HepG2 (cell line): ENCODE measurements around the gene GNA12. TPM values are rescaled to one million over a fixed set of nuclear protein-coding genes. Genes with fewer than 3 reads are reported as not detected.

Experiments used
- CBFB ChIP-seq: sonication (generic); formaldehyde crosslinking; IDR thresholded peaks from 2 replicates; pipeline ENCODE4 v1.4.0; 2020; ENCODE audit warnings: missing genetic modification reagents
- MXD4 ChIP-seq: IDR thresholded peaks from 2 replicates; pipeline ENCODE4 v1.6.1; 2016; ENCODE audit warnings: mild to moderate bottlenecking, missing biosample characterization, missing genetic modification reagents
- NR3C1 ChIP-seq: sonication (generic); formaldehyde crosslinking; IDR thresholded peaks from 2 replicates; pipeline ENCODE4 v1.4.0; 2020; ENCODE audit warnings: missing genetic modification reagents
- POLR2A ChIP-seq, 2 experiments: IDR thresholded peaks; 2 replicates each; pipeline ENCODE4 v1.6.1; 2011; ENCODE audit warnings: low read depth in 2 of 2, low read length in 2 of 2, mild to moderate bottlenecking in 1 of 2, moderate library complexity in 1 of 2; ENCODE audit not compliant: insufficient read depth in 1 of 2
- POLR2G ChIP-seq: fragments of 200-400 bp; formaldehyde crosslinking; IDR thresholded peaks from 2 replicates; pipeline ENCODE4 v1.6.1; 2018; ENCODE audit warnings: mild to moderate bottlenecking, low read depth, low read length, moderate library complexity
- RBFOX2 ChIP-seq: fragments of 200-400 bp; formaldehyde crosslinking; IDR thresholded peaks from 2 replicates; pipeline ENCODE4 v1.6.1; 2017; ENCODE audit warnings: low read depth, mild to moderate bottlenecking, low read length
- SOX5 ChIP-seq: IDR thresholded peaks from 2 replicates; pipeline ENCODE4 v1.6.1; 2016; ENCODE audit warnings: borderline replicate concordance
- ZFP62 ChIP-seq: sonication (generic); formaldehyde crosslinking; IDR thresholded peaks from 2 replicates; pipeline ENCODE4 v1.4.0; 2020; ENCODE audit warnings: missing genetic modification reagents
- ZNF143 ChIP-seq: sonication (generic); formaldehyde crosslinking; IDR thresholded peaks from 2 replicates; pipeline ENCODE4 v1.4.0; 2020; ENCODE audit warnings: missing genetic modification reagents
- ZNF547 ChIP-seq: sonication (generic); formaldehyde crosslinking; IDR thresholded peaks from 2 replicates; pipeline ENCODE4 v1.5.1; 2020; ENCODE audit warnings: mild to moderate bottlenecking, missing genetic modification reagents
- ZNF746 ChIP-seq: sonication (generic); formaldehyde crosslinking; IDR thresholded peaks from 2 replicates; pipeline ENCODE4 v1.8.0; 2022; ENCODE audit warnings: mild to moderate bottlenecking, missing genetic modification reagents
- ZNF772 ChIP-seq: sonication (generic); formaldehyde crosslinking; IDR thresholded peaks from 2 replicates; pipeline ENCODE4 v1.5.0; 2020; ENCODE audit warnings: mild to moderate bottlenecking, missing genetic modification reagents
- polyA plus RNA-seq, 8 experiments: library from polyadenylated mRNA; depleted of rRNA in 3 of 8; stranded (reverse) in 7 of 8; unstranded in 1 of 8; fragments of >200 nt; fragmentation: Illumina TruSeq in 4 of 8; extraction: Trizol in 4 of 8; gene quantifications; 2 replicates each; pipeline versions ENCODE4 v1.2.1 to v1.2.3, GENCODE V29; 2011 to 2016; ENCODE audit warnings: low read depth in 4 of 8, missing spikeins in 1 of 8, mixed read lengths in 1 of 8; ENCODE audit not compliant: insufficient read depth in 1 of 8
- total RNA-seq, 5 experiments: library from RNA; depleted of rRNA; stranded (reverse); fragments of >200 nt; fragmentation: Illumina TruSeq; extraction: Trizol; gene quantifications; 2 replicates each; pipeline ENCODE4 v1.2.3, GENCODE V29; 2016; ENCODE audit warnings: low read depth in 1 of 5
- TF ChIP-seq, protein P1 (sequence below): sonication (generic); formaldehyde crosslinking; IDR thresholded peaks from 2 replicates; pipeline ENCODE4 v1.5.0; 2020; ENCODE audit warnings: mild to moderate bottlenecking, missing genetic modification reagents, borderline replicate concordance
- TF ChIP-seq, protein P2 (sequence below): sonication (generic); formaldehyde crosslinking; IDR thresholded peaks from 2 replicates; pipeline ENCODE4 v1.8.1; 2022; ENCODE audit warnings: mild to moderate bottlenecking, missing genetic modification reagents
- TF ChIP-seq, protein P3 (sequence below): sonication (generic); formaldehyde crosslinking; IDR thresholded peaks from 2 replicates; pipeline ENCODE4 v1.4.0; 2020; ENCODE audit warnings: missing genetic modification reagents
- TF ChIP-seq, protein P4 (sequence below): sonication (generic); formaldehyde crosslinking; IDR thresholded peaks from 2 replicates; pipeline ENCODE4 v1.5.0; 2020; ENCODE audit warnings: missing genetic modification reagents, mild to moderate bottlenecking, borderline replicate concordance
- TF ChIP-seq, protein P5 (sequence below): IDR thresholded peaks from 2 replicates; pipeline ENCODE4 v1.6.1; 2016; ENCODE audit warnings: low read depth

GNA12 gene
- total and polyA plus RNA-seq, 2 of the 13 experiments (the other 11 are each of a cell fraction or from before 2014, with no cell fraction given), result 16.2 to 50.9 TPM

DNA sequence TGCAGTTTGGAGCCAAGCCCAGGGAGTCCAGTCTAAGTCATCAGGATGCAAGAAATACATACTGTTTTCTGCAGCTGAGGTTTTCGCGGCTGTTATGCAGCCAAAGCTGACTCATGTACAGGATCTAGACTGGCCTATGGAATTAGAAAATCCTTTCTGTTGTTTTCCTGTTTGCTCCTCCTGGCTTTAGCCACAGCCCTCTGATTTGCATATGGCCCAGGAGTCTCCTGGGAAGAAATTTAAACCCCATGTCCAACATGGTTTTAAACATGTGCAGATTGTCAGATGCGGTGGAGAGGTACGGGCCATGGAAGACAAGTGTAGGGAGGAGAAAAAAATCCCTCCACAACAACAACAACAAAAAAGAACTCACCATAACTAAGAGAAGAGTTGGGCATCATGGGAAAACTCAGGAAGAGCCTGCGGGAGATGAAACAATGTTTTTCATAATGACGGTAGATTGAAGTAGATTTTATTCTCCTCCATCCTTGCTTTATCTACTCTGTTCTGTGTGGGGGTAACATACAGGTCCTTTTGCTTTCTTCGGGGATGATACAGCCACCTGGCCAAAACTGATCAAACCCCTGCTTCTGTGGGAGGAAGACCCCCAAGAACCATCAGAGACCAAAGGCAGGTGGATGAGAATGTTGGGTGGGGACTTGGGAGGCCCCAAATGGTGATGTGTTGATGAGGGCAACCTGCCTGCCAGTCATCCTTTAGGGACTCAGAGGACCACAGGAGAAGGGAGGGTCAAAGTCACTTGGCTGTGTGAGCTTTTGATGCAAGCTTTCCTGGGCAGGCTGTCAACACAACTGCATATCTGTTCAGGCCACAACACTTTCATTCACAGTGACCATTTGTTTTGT is 29.8 kb upstream of the GNA12 start (continued):
- TF ChIP-seq, protein P1, sequence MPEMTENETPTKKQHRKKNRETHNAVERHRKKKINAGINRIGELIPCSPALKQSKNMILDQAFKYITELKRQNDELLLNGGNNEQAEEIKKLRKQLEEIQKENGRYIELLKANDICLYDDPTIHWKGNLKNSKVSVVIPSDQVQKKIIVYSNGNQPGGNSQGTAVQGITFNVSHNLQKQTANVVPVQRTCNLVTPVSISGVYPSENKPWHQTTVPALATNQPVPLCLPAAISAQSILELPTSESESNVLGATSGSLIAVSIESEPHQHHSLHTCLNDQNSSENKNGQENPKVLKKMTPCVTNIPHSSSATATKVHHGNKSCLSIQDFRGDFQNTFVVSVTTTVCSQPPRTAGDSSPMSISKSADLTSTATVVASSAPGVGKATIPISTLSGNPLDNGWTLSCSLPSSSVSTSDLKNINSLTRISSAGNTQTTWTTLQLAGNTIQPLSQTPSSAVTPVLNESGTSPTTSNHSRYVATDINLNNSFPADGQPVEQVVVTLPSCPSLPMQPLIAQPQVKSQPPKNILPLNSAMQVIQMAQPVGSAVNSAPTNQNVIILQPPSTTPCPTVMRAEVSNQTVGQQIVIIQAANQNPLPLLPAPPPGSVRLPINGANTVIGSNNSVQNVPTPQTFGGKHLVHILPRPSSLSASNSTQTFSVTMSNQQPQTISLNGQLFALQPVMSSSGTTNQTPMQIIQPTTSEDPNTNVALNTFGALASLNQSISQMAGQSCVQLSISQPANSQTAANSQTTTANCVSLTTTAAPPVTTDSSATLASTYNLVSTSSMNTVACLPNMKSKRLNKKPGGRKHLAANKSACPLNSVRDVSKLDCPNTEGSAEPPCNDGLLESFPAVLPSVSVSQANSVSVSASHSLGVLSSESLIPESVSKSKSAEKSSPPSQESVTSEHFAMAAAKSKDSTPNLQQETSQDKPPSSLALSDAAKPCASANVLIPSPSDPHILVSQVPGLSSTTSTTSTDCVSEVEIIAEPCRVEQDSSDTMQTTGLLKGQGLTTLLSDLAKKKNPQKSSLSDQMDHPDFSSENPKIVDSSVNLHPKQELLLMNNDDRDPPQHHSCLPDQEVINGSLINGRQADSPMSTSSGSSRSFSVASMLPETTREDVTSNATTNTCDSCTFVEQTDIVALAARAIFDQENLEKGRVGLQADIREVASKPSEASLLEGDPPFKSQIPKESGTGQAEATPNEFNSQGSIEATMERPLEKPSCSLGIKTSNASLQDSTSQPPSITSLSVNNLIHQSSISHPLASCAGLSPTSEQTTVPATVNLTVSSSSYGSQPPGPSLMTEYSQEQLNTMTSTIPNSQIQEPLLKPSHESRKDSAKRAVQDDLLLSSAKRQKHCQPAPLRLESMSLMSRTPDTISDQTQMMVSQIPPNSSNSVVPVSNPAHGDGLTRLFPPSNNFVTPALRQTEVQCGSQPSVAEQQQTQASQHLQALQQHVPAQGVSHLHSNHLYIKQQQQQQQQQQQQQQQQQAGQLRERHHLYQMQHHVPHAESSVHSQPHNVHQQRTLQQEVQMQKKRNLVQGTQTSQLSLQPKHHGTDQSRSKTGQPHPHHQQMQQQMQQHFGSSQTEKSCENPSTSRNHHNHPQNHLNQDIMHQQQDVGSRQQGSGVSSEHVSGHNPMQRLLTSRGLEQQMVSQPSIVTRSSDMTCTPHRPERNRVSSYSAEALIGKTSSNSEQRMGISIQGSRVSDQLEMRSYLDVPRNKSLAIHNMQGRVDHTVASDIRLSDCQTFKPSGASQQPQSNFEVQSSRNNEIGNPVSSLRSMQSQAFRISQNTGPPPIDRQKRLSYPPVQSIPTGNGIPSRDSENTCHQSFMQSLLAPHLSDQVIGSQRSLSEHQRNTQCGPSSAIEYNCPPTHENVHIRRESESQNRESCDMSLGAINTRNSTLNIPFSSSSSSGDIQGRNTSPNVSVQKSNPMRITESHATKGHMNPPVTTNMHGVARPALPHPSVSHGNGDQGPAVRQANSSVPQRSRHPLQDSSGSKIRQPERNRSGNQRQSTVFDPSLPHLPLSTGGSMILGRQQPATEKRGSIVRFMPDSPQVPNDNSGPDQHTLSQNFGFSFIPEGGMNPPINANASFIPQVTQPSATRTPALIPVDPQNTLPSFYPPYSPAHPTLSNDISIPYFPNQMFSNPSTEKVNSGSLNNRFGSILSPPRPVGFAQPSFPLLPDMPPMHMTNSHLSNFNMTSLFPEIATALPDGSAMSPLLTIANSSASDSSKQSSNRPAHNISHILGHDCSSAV (CRISPR knock-in tag), result no peak
- TF ChIP-seq ZNF547 (no peak), ZNF772 (CRISPR knock-in tag) (no peak), NR3C1 (CRISPR knock-in tag) (no peak), MXD4 (CRISPR knock-in tag) (no peak), SOX5 (no peak), ZNF143 (CRISPR knock-in tag) (peak; percentile 68), POLR2A (IDR thresholded peaks at IDR 0.05; ENCODE audit: insufficient read depth in 1 of 2, low read depth in 2 of 2, low read length in 2 of 2) (peak in 1 of 2 experiments; percentile 77; a peak in 2 of 4 replicates), ZFP62 (CRISPR knock-in tag) (no peak), RBFOX2 (no peak), ZNF746 (CRISPR knock-in tag) (no peak), CBFB (CRISPR knock-in tag) (no peak), POLR2G (0 out of 2 replicates have a peak, but pooled peaks have one; percentile 22)
- TF ChIP-seq, protein P2, sequence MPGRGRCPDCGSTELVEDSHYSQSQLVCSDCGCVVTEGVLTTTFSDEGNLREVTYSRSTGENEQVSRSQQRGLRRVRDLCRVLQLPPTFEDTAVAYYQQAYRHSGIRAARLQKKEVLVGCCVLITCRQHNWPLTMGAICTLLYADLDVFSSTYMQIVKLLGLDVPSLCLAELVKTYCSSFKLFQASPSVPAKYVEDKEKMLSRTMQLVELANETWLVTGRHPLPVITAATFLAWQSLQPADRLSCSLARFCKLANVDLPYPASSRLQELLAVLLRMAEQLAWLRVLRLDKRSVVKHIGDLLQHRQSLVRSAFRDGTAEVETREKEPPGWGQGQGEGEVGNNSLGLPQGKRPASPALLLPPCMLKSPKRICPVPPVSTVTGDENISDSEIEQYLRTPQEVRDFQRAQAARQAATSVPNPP (CRISPR knock-in tag), result no peak
- TF ChIP-seq, protein P3, sequence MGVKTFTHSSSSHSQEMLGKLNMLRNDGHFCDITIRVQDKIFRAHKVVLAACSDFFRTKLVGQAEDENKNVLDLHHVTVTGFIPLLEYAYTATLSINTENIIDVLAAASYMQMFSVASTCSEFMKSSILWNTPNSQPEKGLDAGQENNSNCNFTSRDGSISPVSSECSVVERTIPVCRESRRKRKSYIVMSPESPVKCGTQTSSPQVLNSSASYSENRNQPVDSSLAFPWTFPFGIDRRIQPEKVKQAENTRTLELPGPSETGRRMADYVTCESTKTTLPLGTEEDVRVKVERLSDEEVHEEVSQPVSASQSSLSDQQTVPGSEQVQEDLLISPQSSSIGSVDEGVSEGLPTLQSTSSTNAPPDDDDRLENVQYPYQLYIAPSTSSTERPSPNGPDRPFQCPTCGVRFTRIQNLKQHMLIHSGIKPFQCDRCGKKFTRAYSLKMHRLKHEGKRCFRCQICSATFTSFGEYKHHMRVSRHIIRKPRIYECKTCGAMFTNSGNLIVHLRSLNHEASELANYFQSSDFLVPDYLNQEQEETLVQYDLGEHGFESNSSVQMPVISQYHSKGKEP (CRISPR knock-in tag), result no peak
- TF ChIP-seq, protein P4, sequence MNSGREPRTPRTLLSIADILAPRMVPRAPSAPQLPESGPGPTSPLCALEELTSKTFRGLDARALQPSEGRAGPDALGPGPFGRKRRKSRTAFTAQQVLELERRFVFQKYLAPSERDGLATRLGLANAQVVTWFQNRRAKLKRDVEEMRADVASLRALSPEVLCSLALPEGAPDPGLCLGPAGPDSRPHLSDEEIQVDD, result no peak
- TF ChIP-seq, protein P5, sequence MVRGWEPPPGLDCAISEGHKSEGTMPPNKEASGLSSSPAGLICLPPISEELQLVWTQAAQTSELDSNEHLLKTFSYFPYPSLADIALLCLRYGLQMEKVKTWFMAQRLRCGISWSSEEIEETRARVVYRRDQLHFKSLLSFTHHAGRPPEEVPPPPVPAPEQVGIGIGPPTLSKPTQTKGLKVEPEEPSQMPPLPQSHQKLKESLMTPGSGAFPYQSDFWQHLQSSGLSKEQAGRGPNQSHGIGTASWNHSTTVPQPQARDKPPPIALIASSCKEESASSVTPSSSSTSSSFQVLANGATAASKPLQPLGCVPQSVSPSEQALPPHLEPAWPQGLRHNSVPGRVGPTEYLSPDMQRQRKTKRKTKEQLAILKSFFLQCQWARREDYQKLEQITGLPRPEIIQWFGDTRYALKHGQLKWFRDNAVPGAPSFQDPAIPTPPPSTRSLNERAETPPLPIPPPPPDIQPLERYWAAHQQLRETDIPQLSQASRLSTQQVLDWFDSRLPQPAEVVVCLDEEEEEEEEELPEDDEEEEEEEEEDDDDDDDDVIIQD (CRISPR knock-in tag), result no peak
